Inferior parietal cortex (tissue), 1 donor: Measurements from ENCODE around the gene GPR139.

Source experiments
- DNase-seq: peaks from one replicate; pipeline ENCODE4 v3.0.0-alpha.2; 2016; ENCODE audit errors: extremely low spot score

Gene GPR139

DNA sequence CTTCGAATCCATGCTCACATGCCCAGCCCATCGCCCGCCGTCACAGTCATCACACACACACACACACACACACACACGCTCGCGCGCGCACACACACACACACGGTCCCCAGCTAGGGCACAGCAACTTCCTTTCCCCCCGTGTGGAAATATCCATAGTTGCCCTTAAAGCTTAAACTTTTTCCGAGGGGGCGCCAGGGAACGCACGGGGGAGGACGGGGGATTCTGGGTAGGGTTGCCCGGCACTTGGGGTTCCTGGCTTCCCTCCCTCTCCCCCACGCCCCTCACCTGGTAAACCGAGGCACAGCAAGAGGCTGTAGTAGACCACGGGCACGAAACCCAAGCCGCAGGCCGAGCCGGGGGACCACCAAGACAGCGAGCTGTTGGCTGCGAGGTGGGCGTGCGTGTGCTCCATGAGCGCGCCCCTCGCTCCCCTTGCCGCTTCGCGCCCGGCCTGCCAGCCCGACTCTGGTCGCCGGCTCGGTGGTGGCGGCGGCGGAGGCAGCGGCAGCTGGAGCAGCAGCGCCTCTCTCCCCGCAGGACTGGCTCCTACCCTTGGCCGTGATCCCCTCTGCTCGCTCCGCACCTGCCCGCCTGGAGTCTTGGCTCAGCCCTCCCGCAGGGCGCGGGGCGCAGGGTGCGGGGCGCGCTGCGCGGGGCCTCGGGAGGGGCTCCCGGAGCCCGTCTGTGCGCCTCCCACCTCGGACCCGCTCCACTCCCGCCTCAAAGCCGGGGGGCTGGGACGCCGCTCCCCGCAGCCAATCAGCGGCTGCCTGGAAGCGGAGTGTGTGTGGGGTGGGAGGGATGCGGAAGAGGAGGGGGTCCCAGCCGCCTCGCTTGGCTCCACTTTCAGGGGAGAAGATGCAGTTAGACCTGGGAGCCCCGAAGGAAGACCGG, at the start of gene GPR139:
TSS of gene GPR139 (minus strand) at position 688 of the 896 bp plus-strand sequence. CDS start at position 414, 274 bp downstream.
- DNase-seq, result no peak

DNA sequence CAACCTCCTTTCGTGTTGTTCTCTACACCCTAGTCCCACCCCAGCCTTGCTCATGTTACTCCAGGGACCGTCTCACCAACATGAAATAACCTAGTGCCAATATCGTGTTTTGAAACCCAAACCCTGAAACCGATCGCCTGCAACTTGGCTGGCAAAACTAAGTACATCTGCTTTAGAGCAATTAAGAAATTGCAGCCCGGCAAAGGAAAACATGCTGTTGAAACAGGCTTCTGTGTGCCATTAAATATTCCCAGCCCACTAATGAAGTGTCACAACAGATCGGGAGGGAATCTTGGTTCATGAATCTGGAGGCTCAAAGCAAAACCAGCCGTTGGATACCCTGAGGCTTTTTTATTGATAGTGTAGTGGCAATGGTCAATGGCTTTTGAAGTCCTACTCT, 48.3 kb upstream of the GPR139 start:
- no peak for DNase-seq

DNA sequence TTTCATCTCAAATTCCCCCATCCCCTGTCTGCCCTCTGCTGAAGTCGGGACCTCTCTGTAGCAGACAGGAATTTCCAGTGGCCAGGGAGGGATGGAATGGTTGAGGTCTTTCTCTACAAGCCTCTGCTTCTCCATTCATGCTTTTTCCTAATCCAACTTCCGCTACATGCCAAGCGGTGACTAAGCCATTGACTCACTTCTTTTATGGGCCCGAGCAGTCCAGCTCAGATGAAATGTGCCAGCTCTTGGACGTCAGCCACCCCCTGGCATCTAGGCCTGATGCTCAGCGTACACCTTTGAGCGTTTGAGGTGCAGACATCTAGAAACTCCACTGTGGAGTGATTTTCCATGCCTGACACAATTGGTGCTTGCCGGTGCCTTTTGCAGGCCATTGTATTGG, 40.7 kb upstream of the GPR139 start:
- peak; percentile 2 for DNase-seq

DNA sequence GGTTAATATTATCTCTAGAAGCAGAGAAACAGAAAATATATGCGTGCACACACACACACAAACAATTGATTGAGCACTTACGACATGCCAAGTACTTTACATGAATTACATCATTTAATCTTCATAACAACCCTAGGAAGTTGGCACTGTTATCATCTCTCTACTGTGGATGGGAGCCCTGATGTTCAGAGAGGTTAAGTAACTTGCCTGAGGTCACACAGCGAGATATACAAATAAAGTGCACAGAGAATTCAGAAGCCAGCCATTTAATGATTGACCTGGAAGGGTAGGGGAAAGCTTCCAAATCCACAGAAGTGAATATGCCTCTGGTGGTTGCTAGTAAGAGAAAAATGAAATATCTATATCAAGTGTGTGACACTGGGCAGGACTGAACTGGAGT, 37.5 kb upstream of the GPR139 start:
- DNase-seq, result no peak

DNA sequence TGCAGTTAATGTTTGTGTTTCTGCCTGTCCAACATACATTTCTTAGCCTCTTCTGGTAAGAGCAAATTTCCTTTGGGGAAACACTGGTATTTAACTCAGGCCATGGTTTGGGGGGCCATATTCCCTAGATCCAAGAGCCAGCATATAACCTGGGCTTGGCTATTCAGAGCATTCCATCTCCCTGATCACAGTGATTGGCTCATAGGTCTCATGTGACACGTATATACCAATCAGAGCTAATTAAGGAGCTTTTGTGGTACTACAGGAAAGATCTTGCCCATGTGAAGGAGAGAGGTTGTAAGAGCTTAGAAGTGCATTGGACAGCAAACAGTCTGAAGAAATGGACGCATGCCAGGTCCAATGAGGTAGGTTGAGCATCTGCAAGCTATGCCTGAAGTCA, 33.4 kb upstream of the GPR139 start:
- no peak for DNase-seq

DNA sequence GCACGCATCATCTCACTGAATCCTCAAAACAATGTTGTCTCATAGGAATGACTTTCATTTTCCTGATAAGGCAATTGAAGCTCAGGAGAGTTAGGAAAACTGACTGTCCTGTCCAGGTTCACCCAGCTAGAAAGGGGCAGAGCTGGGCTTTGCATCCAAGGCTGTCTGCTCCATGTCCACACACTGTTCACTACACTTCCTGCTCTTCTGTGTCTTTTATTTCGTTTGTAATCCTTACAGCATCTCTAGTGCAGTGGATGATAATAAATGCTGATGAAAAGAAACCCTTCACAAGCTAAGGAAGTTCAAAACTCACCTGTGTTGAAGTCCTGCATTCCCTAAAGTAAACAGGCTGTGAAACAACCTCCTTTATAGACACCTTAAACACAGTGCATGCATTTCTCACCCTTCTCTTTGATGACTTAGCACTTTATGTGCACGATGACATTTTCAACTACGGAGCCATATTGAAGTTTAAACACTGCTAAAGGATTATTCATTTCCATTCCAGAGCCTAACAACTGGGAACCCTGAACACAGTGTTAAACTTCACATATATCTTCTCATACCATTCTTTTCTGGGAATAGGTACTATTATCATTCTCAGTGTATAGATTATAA, 31.0 kb upstream of the GPR139 start:
- no peak for DNase-seq

DNA sequence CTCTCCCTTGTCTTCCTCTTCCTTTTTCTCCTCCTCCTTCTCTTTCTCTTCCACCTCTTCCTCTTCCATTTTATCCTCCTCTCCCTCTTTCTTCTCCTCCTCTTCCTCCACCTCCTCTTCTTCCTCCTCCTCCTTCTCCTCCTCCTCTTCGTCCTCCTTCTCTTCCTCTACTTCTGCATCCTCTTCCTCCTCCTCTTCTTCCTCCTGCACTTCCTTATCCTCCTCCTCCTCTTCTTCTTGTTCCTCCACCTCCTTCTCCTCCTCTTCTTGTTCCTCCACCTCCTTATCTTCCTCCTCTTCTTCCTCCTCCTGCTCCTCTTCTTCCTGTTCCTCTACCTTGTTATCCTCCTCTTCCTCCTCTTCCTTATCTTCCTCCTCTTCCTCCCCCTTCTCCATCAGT, 28.8 kb upstream of the GPR139 start:
- DNase-seq, result no peak

DNA sequence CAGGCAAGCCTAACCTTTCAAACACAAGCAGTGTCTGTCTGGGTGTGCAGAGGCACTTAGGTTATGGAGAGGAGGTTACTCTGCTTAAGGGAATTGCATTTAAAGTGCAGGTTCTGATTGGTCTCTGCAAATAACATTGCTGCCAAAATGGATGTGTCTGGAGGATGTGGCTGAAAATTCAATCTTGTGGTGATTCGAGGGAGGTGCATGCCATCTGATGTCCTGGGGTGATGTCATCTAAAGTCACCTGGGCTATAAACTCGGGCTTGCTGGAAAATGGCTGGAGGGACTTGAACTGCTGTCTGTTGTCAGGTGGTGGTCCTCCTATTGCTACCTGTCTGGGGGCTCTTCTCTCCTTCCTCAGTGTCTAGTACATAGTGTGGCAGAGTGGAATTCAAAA, 28.3 kb upstream of the GPR139 start:
- no peak for DNase-seq

DNA sequence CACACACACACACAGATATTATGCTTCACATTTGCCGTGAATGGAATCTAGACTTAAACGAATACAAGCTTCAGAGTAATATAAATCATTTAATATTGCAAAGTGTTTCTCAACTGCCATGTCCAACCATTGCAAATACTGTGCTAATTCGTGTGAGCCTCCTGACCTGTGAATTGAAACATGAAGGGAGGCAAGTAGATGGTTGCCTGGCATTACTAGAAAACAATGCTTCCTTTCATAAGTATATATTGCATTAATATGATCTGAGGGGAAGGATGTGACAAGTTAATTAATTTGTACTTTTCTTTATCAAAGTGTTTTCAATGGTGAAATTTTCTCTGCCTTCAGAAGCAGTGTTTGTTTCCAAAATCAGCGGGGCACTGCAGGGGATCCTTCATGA, 25.7 kb upstream of the GPR139 start:
- DNase-seq, result no peak

DNA sequence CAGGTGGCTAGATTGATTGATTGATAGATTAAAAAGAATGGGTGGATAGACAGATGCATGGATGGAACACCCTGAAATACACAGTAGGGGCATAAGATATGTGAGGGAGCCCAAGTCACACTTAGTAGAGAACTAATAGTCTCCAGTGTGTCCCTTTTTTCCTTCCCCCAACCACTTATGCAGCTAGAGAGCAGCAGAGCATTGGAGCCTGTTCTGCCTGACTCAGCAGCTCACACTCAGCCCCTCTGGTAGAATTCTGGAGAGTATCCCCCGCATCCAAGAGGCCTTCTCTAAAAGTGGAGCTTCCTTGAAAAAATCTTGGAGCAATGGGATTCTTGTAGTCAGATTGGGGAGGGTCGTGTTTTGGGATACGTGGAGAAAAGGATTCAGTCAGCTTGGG, 20.5 kb upstream of the GPR139 start:
- no peak for DNase-seq

DNA sequence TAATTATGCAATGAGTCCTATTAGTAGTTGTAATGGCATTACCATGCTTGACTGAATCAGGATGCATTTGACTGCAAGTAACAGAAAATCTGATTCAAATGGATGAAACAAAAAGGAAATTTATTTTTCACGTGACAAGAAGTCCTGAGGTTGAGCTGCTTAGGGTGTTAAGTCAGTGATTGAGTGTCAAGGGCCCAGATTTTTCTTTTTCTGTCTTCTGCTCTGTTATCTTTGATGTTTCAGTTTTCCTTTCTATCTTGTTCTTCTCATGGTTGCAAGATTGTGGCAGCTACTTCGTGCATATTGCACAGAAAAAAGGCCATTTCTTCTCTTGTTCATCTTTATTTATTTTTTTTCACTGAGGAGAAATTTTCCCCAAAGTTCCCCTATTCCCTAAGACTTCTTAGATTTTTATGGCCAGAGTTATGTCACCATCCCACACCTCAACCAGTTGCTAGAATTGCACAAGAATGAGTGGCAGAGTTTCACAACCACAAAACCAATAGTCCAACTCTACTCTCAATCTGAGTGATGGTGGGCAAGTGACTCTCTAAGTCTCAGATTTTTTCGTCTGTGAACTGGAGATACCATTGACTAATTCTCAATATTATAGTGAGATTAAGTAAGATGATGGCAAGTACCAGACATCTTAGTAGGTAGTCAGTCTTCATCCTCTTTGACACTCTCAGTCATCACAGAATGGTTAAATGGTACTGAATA, 15.7 kb upstream of the GPR139 start:
- DNase-seq, result no peak

DNA sequence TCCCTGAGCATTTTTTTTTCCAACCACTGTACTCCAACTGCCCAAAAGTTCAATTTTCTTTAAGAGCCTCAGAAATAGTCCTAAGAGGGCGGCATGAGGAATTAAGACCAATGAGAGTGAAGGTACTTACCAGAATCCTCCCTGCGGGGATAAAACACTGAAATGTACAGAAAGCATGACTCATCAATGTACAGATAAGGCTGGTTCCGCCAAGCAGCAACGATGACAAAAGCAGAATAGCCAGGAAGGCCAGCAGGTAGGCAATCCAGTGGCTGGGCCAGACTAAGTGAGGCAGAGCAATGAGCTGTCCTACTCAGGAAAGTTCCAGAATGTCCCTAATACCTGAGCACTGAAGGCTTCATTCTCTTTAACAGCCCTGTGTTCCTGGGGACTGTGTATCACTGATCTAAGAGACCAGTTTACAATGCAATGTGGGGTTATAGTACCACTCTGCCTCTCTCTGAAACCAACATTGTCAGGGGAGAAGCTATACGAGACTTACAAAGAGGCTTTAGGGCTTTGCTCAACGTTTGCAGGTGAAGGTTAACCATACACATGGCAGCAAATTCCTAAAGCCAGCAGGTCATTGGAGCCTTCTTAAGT, 11.0 kb upstream of the GPR139 start:
- DNase-seq, result no peak

DNA sequence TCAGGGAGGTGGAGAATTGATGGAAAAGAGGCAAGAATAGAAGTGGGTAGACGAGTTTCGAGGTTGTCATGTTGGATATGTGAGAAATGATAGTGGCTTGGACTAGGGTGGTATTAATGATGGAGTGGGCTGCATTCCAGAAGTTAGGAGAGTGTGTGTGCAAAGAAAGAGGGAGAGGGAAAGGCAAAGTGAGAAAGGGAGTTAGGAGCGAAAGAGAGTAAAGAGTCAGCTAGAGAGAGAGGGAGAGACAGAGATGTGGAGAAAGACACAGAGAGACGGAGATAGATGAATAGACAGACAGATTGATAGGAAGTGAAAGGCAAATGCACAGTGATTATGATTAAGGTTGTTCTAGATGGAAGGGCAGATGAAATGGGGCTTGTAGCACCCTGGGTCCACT, 5.4 kb upstream of the GPR139 start:
- no peak for DNase-seq

DNA sequence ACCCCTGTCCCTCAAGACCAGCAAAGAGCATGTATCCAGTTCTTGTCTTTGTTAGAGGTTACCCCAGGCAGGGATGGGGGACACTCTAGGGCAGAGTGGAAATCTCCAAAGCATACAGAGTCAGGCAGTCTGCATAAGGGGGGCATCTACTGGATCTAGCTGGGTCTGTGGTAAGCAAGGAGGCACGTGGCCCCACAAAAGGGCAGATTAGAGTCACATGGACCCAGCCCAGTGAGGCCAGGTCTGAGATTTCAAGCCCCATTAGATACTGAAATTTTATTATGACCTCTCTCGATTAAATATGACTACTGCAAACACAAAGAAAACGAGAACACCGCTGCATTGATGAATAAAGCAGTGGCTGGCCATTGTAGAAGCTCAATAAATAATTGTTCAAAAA, 1.6 kb upstream of the GPR139 start:
- DNase-seq, result no peak

DNA sequence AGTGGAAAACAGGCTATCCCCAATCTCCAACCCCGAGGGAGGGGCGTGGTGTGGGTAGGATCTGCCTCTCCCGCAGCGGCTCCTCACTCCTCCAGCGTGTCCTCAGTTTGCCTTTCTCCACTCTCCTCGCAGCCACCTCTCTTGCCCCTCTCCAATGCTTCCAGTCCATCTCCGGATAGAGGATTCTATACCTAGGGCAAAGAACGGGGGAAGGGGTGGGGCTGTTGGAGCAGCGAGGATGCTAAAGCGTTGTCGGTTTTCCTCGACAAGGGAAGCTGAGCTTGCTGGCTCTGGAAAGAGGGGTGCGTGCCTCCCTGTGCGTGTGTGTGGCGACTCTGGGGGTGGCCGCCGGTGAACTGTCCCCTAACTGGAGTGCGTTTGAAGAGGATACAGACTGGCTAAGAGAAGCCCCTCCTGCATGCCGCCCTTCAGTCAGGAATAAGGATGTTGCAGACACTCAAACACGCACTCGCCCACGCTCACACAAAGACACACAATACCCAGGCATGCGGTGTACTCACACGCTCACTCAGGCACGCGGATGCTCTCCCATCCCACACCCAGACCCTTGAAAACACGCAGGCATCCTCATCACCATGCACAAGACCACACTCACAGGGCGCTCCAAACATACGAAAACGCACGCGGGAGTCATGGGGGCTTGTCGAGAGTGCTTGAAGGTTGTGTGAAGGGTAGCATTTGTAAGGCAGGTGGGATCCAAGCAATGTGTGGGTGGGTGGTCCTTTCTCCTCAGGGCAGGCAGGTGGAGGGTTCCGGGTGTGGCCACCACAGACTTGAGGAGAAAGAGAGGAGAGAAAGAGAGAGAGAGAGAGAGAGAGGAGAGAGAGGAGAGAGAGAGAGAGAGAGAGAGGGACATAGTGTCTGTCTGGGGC, 655 bp upstream of the GPR139 start:
- no peak for DNase-seq

DNA sequence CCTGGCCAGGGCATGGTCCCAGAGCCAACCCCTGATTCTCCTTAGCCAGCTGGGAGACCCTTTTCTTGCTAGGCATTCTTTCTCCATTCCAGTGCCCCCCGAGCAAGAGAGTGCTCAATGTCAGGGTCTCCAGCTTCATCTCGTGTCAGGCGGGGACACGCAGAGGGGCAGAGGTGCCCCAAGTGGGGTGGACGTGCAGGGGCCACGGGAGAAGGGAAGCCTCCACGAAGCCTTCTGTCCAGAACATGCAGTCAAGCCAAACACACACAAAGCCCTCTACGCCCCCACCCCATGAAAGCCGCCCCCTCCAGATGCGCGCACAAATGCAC, 852 bp downstream of the GPR139 start:
- no peak for DNase-seq

DNA sequence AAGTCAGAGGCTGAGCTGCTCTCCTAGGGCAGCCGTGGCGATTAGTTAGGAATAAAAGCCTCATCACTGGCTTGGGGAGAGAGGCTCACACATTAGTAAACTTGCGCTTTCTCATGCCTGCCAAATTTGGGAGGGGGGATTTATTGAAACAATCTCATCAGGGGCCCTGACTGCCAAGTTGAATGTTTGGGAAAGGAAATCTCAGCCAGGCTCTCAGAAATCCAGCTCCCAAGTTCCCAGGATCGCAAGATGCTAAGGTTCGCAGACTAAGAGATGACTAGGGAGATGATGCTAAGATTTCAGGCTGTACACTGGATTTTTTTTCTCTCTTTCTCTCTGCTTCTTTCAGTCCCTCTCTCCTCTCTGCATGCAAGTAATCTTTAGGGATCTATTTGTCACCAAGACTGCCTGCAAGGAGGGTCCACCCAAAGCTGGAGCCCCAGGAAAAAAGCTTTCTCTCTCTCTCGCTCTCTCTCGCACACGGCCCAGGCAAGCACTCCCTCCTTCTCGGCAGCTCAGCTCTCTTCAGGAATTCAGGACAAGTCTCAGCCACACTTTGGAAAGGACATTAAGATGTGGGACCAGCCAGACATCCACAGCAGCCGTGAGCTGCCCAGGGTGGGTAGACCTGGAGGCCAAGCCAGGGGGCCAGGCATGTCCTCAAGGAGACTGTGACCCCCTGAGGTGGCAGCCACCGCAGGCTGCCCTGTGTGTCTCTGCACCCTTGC, 1.4 kb downstream of the GPR139 start:
- DNase-seq, result no peak

DNA sequence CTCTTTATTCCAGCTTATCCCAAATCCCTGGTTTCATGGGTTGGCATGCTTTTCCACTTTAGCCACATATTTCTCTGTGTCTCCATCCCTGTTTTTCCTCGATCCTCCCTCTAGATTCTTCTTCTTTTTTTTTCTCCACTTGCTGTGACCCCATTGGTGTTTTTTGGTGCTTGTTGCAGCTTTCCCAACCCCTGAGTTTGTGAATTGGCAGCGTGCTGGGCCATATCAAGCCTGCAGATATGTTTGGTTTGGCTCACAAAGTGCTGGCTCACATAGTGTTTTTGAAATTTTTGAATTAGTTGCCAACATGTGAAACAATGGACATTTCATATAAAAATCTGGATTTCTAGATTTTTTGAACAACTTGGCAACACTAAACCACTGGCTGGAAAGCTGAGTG, 8.8 kb downstream of the GPR139 start:
- no peak for DNase-seq

DNA sequence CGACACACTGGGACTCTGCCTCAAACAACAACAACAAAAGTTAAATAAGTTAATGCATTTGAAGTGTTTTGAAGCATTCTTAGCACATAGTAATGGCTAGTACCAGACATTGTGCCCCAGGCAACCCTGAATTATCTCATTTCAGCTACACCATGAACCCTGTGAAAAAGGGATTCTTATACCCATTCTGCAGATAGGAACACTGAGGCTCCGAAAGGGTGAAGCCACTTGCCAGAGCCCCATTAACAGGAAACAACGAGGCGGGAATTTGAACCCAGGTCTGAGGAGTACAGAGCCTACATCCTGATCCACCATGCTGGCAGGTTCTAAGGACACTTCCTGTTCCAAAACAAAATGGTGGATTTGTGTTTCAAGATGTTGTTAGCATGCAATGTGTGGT, 9.2 kb downstream of the GPR139 start:
- DNase-seq, result no peak

DNA sequence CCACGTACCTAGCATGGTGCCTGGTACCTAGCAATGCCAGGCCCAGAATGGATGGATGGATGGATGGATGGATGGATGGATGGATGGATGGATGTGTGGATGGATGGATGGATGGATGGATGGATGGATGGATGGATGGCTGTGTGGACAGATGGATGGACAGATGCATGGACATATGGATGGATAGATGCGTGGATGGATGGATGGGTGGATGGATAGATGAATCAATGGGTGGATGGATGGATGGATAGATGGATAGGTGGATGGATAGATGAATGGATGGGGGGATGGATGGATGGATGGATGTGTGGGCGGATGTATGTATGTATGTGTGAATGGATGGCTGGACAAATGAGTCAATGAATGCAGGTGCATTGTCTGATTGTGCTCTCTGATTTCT, 12.6 kb downstream of the GPR139 start:
- no peak for DNase-seq

DNA sequence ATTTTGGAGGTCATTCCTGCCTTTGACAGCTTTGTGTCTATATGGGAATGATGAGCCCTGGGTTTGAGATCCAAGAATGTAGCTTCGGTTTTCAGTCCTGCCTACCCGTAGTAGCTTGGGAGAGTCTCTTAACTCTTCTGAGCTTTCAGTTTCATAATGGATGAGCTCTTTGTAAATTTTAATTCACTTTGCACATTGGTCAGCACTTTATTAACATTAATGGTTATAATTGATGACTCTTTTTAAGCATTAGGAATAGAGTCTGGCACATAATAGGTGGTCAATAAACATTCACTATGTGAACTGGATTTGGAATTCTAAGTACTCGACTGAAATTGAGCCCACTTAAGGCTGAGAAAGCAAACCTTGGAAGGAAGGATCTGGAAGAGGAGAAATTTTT, 17.3 kb downstream of the GPR139 start:
- DNase-seq, result no peak
